ENCODE data around the gene CHD3.

DNA sequence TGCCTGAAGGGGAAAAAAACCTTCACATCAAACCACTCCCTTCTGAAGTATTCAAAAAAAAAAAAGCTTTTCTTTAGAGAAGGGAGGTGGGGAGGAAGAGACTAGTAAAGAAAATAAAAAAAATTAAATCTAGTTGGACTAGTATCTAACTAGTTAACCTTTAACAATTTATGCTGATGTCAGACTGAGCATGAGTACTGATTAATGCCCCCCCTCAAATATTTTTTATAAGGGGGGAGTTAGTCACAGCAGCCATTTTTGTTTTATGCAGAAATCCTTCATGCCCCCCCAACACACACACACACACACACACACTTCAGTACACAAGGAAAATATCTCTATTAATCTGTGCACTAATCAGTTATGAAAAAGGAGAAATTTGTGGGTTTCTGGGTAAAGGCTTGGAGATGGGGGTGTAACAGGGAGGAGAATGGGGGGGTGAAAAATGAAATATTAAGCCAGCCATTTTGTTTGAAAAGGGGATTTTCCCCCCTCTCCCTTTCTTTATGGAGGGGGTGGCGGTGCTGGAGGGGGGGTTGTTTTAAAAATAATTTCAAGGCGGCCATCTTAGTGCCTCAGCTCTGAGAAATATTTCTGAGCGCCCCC, 4.7 kb upstream of the CHD3 start:
- no peak for TF ChIP-seq POLR2A (IDR thresholded peaks at IDR 0.05; ENCODE audit: low read length)
- TF ChIP-seq GATA1 (IDR thresholded peaks at IDR 0.05; ENCODE audit: low read depth, low read length), result no peak
